ENCODE measurements around the gene SSH3. TPM values are rescaled to one million over a fixed set of nuclear protein-coding genes. Genes with fewer than 3 reads are reported as not detected.

SSH3 gene
- total RNA-seq, 3 donors from 2014 or later (not counting 1 experiment from before 2014, with no cell fraction given): 34.3 to 42.7 (median 38.1) TPM

GRCh38 chr11:67288198-67288451, 15.2 kb upstream of the SSH3 start:
- Mint-ChIP-seq H3K27me3 (ENCODE audit: low read depth in 2 of 2) (no peaks in the 10 kb centered on the region), H3K4me3 (peak overlapping the region; percentile 89), H3K27ac (peak overlapping the region; percentile 100), H3K4me1 (peaks cover 45 to 58% of the 10 kb centered on the region in 2 donors), H3K36me3 (no peaks in the 10 kb centered on the region), H3K9me3 (no peaks in the 10 kb centered on the region)
- H3K36me3 ChIP-seq (ENCODE audit: control insufficient read depth, insufficient read depth, low read length): peaks cover 62% of the 10 kb centered on the region
- intact Hi-C loops (cut with micrococcal nuclease): loop anchor here (1.0 to 5.0 kb wide), 6 partner anchors 11 to 84 kb away; partner anchors contain the start of genes CLCF1 and SSH3
- WGBS (ENCODE audit: insufficient coverage): 7% methylated on average over 4 of the region's 4 CpGs
- peaks cover 83% of the 10 kb centered on the region for H3K4me1 ChIP-seq (ENCODE audit: control insufficient read depth, insufficient read depth, low read length)
- no peak for ATAC-seq
- H3K9me3 ChIP-seq (ENCODE audit: control insufficient read depth, insufficient read depth, low read length): no peaks in the 10 kb centered on the region
- DNase-seq: no peak
- no peak for TF ChIP-seq CTCF (IDR thresholded peaks at IDR 0.05)
- peak overlapping the region; percentile 3 for H3K4me3 ChIP-seq (ENCODE audit: low read length)
- peak overlapping the region; percentile 97 for H3K27ac ChIP-seq (ENCODE audit: low read length)
- H3K27me3 ChIP-seq (ENCODE audit: control insufficient read depth, insufficient read depth, low read length): no peaks in the 10 kb centered on the region

DNA sequence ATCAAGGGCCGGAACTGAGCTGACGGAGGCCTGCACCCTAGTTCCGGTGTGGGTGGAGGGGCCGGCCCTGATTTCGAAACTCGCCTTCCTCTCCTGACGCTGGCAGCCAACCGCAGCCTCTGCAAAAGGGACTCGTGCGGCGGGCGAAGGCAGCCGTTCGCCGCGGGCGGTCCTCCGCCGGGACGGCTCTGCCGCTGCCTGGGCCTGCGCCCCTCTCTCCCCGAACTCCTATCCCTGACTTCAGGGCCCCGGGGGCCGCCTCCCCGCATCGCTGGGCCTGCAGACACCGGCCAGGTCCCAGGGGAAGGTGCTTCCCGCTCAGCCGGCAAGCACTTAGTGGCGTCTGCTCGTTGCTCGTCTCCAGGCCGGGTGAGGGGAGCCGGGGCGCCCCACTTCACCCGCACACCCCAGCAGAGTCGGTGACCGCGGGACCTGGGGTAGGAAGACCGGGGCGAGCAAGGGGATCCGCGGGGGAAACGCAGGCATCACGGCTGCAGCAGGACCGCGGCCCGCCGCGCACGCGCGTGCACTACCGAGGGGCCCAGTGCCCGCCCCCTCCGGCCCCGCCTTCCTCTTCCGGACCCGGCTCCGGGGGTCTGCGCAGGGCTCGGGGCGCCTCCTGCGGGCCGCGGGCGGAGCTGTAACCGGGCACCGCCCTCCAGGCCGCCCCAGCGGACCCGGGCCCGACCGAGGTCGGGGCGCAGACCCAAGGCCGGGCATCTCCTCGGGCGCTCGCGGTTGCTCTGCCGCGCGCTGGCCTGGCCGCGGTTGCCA, 14.7 kb upstream of the SSH3 start:
- Histone ChIP-seq H3K9me3 (ENCODE audit: control insufficient read depth, insufficient read depth, low read length) (no peaks in the 10 kb centered on the region), H3K4me3 (ENCODE audit: low read length) (peak overlapping the region; percentile 95), H3K36me3 (ENCODE audit: control insufficient read depth, insufficient read depth, low read length) (peaks cover 59% of the 10 kb centered on the region), H3K27ac (ENCODE audit: low read length) (peak overlapping the region; percentile 97), H3K4me1 (ENCODE audit: control insufficient read depth, insufficient read depth, low read length) (peaks cover 78% of the 10 kb centered on the region), H3K27me3 (ENCODE audit: control insufficient read depth, insufficient read depth, low read length) (no peaks in the 10 kb centered on the region)
- Mint-ChIP-seq H3K4me3 (peak overlapping the region; percentile 89), H3K4me1 (peaks cover 46 to 60% of the 10 kb centered on the region in 2 donors), H3K9me3 (no peaks in the 10 kb centered on the region), H3K27ac (peak overlapping the region; percentile 100), H3K27me3 (ENCODE audit: low read depth in 2 of 2) (no peaks in the 10 kb centered on the region), H3K36me3 (no peaks in the 10 kb centered on the region)
- ATAC-seq: peak; percentile 68 to 87 (median 73)
- intact Hi-C loops (cut with micrococcal nuclease): loop anchor here (1.0 to 5.0 kb wide), 6 partner anchors 11 to 84 kb away; partner anchors contain the start of genes CLCF1 and SSH3
- under 1% methylated on average over 87 of the region's 87 CpGs for WGBS (ENCODE audit: insufficient coverage)
- peak; percentile 91 to 94 for DNase-seq
- TF ChIP-seq CTCF (IDR thresholded peaks at IDR 0.05): peak; percentile 10

GRCh38 chr11:67289226-67289650, 14.1 kb upstream of the SSH3 start, which contains the start of gene ANKRD13D:
Gene ANKRD13D, plus strand, starts transcription at chr11:67289303. Its CDS starts 158 bp downstream, at chr11:67289461.
- peak in 1 of 3 donors; percentile 40 for ATAC-seq
- Mint-ChIP-seq H3K4me1 (peaks cover 46 to 60% of the 10 kb centered on the region in 2 donors), H3K4me3 (peak within 1 kb of the TSS; percentile 94), H3K36me3 (no peaks in the 10 kb centered on the region), H3K27ac (peak within 1 kb of the TSS; percentile 100), H3K27me3 (ENCODE audit: low read depth in 2 of 2) (no peaks in the 10 kb centered on the region), H3K9me3 (no peaks in the 10 kb centered on the region)
- Histone ChIP-seq H3K27ac (ENCODE audit: low read length) (peak within 1 kb of the TSS; percentile 97), H3K4me1 (ENCODE audit: control insufficient read depth, insufficient read depth, low read length) (peaks cover 72% of the 10 kb centered on the region), H3K27me3 (ENCODE audit: control insufficient read depth, insufficient read depth, low read length) (no peaks in the 10 kb centered on the region), H3K4me3 (ENCODE audit: low read length) (peak within 1 kb of the TSS; percentile 95), H3K9me3 (ENCODE audit: control insufficient read depth, insufficient read depth, low read length) (no peaks in the 10 kb centered on the region), H3K36me3 (ENCODE audit: control insufficient read depth, insufficient read depth, low read length) (peaks cover 59% of the 10 kb centered on the region)
- peak; percentile 3 for TF ChIP-seq CTCF (IDR thresholded peaks at IDR 0.05)
- under 1% methylated on average over 54 of the region's 56 CpGs for WGBS (ENCODE audit: insufficient coverage)
- intact Hi-C loops (cut with micrococcal nuclease): loop anchor here (2.0 to 5.0 kb wide), 4 partner anchors 14 to 83 kb away; partner anchors contain the start of genes CLCF1 and SSH3
- no peak for DNase-seq
